Thyroid gland (tissue), 4 donors: ENCODE data around the gene ADARB1.

Experiments
- CTCF ChIP-seq, 6 experiments: fragments of 200-600 bp in 3 of 6; fragments of 450-650 bp in 3 of 6; sonication (generic) in 3 of 6; IDR thresholded peaks; one replicate each; pipeline ENCODE4 v1.5.1; 2016 to 2019; ENCODE audit warnings: antibody characterized with exemption in 6 of 6, mild to moderate bottlenecking in 2 of 6, inconsistent platforms in 1 of 6, moderate library complexity in 1 of 6
- POLR2A ChIP-seq, 2 donors: fragments of 450-650 bp; IDR thresholded peaks; one replicate each; pipeline ENCODE4 v1.6.1; 2017; ENCODE audit warnings: antibody characterized with exemption in 2 of 2, mild to moderate bottlenecking in 2 of 2, moderate library complexity in 1 of 2

- TF ChIP-seq POLR2A (IDR thresholded peaks at IDR 0.05) (no peak), CTCF (IDR thresholded peaks at IDR 0.05) (no peak)
These were observed 41.7 kb downstream of the ADARB1 start for GRCh38 chr21:45116066-45116465.
